GM19372 (cell line): ENCODE results near the gene ADAM12.

Experiments used
- ATAC-seq: cut with Tn5 transposase; IDR thresholded peaks from one replicate; pipeline ENCODE4 v1.9.1; 2021; ENCODE audit warnings: mild to moderate bottlenecking, low read depth, moderate library complexity; ENCODE audit not compliant: unreplicated experiment

Gene ADAM12

GRCh38 chr10:126242397-126243260 lies 145.6 kb downstream of the ADAM12 start:
- no peak for ATAC-seq

GRCh38 chr10:126240483-126240882 lies 147.8 kb downstream of the ADAM12 start:
- ATAC-seq = no peak

DNA sequence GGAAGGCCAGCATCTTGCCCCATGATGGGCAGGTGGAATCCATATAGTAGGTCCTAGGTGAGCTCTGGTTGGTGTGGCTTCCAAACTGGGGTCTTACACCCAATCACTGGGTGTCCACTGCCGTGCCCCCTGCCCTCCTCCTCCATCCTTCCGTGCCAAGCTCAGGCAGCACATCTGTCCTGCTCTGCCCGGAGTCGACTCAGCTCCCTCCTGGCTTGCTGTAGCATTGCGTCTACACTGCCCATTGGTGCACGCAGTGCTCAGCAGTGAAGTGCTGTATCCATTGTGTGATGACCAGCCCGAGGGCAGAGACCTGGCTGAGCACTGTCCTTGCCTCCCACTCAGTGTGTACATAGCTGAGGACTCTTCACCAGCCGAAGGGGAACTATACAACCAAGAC lies 148.4 kb downstream of the ADAM12 start:
- no peak for ATAC-seq

- no peak for ATAC-seq
Observed at GRCh38 chr10:126235979-126236851, 152.1 kb downstream of the ADAM12 start.

DNA sequence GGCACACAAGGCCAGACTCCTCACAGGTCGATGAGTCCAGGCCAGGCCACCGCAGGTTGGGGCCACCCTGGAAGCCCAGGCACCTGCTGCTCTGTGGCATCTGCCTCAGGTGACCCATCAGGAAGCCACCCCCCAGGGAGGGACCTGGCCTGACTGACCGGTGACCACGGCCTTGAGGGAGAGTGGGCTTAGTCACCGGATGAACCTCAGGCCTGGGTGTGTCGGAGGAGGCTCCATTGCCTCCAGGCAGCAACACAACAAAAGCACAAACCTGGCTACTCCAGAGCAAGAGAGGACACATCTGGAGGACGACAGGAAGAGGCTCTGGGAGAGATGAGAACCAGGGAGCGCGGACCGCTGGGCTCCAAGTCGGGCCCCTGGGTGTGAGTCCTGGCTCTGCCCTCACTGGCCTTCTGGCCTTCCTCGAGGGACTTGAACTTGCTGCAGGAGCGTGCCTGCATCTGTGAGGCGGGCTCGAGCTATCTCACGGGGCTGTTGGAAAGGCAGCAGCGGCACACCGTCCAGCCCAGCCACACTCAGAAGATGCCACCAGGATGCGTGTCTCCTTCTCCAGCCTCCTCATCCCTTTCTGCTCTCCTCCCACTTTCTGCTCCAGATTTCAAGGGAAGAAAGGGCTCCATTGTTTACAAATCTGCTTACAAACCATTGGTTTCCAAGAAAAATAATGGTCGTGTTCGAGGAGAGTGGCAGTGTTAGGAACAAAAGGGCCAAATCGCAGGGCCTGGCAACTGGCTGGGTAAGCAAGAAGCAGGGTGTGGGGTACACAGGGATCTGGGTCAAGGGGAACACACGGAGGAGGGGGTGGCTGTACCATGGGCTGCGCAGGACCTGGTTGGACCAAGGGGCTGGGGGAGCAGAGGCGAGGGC lies 152.9 kb downstream of the ADAM12 start:
- ATAC-seq = no peak

- no peak for ATAC-seq
Observed at GRCh38 chr10:126234630-126235029, 153.6 kb downstream of the ADAM12 start.

DNA sequence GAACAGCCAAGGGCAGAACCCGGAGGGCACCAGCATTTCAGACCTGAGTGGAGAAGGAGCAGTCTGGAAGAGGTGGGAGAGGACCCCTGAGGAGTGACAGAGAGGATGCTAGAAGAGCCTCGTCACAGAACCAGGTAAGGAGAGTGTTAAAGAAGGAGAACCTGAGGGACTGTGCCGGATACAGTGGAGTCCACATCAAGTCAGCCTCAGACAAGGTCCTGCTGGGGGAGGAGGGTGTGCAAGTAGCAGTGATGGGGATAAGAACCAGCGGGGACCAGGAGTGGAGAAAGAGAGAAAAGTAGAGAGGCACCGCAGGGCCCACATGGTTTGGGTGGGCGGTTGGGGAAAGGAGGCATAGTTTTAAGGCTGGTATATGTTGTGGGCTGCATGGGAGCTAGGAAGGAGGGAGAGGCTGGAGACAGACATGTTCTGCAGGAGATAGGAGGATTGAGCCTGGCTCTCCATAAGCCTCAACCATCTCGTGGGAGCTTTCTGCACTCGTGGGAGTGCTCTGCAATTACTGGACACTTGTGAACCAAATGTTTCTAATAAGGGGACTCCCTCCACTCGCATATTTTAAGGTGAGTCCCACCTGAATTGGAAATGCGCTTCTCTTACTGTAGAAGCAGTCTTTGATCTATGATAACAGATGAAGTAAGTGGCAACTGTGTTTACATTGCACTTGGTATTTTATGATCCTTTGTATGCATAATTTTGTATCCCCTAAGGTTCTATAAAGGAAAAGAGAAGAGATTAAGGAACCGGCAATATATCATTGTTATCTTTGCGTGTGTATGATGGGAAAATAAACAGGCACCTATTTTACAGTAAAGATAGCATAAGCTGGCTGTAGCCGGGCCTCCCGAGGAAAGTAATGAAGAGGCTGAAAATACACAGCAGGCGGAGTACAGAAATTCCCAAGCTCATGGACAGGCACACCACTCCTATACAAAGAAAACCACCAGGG lies 154.8 kb downstream of the ADAM12 start:
- ATAC-seq = no peak

GRCh38 chr10:126230587-126230986 lies 157.7 kb downstream of the ADAM12 start:
- no peak for ATAC-seq

DNA sequence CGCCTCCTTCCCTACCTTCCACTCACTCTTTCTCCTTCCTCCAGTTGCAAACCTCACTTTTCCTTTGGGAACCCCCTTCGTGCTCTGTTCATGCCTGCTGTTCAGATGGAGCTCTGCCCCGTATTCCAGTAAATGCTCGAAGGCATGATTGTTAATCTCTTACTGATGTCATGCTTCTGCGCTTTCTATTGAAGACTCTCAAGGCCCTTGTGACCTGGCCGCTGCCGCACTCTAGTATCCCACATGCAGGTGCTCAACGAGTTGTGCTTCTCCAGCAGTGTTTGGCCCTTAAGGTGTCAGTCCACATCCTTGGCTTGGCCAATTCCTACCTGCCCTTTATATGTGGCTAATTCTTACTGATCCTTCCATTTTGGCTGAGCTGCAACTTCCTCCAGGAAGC lies 158.6 kb downstream of the ADAM12 start:
- no peak for ATAC-seq

- no peak for ATAC-seq
Observed at GRCh38 chr10:126227762-126228134, 160.5 kb downstream of the ADAM12 start.

DNA sequence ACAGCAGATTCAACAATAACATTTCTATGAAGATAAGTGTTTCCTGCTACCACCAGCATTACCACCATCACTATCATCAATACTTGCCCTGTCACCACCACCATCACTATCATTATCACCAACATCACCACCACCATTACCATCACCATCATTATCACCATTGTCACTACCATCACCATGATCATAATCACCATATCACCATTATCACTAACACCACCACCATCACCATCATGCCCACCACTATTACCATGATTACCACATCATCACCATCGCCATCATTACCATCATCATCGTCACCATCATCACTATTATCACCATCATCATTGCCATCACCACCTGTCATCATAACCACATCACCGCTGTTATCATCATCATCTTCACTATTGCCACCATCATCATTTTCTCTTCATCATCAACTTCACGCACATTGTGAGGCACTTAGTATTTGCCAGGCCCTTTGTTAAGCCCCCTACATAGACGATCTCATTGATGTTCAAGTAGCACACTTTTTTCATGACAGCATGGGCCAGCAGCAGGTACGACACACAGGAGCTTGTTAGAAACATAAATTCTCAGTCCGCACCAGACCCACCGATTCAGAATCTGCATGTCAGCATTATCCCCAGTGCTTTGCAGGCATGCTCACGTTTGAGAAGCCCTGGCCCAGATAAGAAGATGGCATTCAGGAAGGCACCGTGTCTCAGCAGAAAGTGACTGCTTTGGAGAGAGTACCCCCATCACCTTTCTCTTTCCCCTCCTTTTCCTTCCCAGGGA lies 161.1 kb downstream of the ADAM12 start:
- no peak for ATAC-seq

DNA sequence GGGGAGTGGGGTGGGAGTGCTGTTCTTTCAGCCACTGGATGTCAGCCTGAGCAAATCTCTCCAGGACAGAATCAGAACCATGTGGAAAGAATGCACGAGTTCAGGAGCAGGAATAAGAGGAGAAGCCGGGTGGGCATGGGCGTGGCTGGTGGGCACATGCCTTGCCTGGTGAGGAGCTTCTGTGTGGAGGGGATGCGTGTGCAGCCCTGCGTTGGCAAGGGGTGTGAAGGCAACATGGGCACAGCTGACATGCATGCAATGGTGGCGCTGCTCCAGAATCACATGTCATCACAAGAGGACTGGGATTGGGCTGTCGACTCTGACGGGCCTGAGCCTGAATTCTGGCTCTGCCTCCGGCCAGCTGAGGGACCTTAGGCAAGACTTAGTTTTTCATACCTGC lies 162.1 kb downstream of the ADAM12 start:
- ATAC-seq = no peak

DNA sequence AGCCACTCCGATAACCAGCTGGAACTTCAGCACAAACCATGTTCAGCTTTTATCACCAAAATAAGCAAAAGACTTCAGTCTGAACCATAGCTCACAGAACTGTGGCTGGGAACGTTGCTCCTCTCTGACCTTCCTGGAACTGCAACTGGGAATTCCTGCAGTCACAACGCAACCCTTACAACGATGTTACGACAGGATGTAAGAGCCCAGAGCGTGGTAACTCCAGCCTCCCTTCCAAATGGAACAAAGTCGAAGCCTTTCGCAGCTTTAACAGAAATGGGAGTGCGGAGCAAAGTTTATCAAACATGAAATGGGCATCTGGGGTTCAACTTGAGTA lies 162.6 kb downstream of the ADAM12 start:
- no peak for ATAC-seq

GRCh38 chr10:126224967-126225671 lies 163.2 kb downstream of the ADAM12 start:
- no peak for ATAC-seq

DNA sequence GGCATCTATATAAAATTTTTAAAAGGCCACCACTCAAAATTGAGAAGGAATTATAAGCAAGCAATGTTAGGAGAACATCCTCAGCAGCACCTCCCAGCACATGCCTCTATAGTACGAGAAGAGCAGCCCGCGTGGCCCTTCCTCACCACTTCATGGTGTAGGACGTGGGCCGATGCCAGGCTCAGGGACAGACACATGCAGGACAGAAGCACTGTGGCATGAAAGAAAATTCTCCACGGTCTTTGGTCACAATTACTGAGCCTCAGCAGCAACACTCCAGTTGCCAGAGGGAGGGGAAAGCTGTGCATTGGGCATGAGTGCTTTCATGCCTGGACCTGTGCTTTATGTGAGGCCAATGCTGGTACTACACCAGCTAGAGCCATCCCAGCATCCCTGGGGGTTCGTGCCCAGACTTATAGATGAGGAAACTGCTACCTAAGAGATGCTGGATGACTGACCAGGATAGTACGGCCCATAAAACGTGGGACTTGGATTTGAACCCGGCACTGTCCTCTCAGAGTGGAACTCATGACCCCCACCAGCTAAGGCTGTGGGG lies 164.7 kb downstream of the ADAM12 start:
- ATAC-seq = no peak

- ATAC-seq = no peak
Observed at GRCh38 chr10:126222736-126223511, 165.4 kb downstream of the ADAM12 start.

GRCh38 chr10:126221874-126222273 lies 166.4 kb downstream of the ADAM12 start:
- no peak for ATAC-seq
